GM10248 (cell line): ENCODE results near the gene CBX3.
A peak's percentile ranks its signal among the peaks of the same experiment; 100 is the strongest.

ENCODE experiments used
- CTCF ChIA-PET: fragments of 300-600 bp; sonication (Branson Sonifier 250); formaldehyde crosslinking; extraction: SDS; loops from one replicate; lab custom pipeline; 2021; ENCODE audit warnings: antibody characterized with exemption; lab: Yijun Ruan, JAX
- POLR2A ChIA-PET: fragments of 350-650 bp; sonication (Branson Sonifier 250); formaldehyde crosslinking; extraction: SDS; loops from one replicate; lab custom pipeline; 2020; ENCODE audit warnings: antibody characterized with exemption; lab: Yijun Ruan, JAX
- DNase-seq: peaks from one replicate; pipeline ENCODE4 v3.0.0; 2012; ENCODE audit errors: extremely low spot score
- CTCF ChIP-seq: IDR thresholded peaks from 2 replicates; pipeline ENCODE4 v1.5.1; 2012; ENCODE audit warnings: mild to moderate bottlenecking, low read depth; ENCODE audit errors: extremely low read depth, missing control alignments, control extremely low read depth

Gene CBX3

GRCh38 chr7:26200038-26200443 is 1.5 kb upstream of the CBX3 start:
- no peak for TF ChIP-seq CTCF
- DNase-seq, result peak; percentile 43
- CTCF ChIA-PET, result interaction anchor here (0.8 to 1.3 kb wide), 2 partner anchors 9 to 11 kb away, joined by 3 to 4 read pairs; no protein-coding TSS in a partner anchor
- POLR2A ChIA-PET, result interaction anchor here (0.6 to 2.5 kb wide), 9 partner anchors 8 to 1488 kb away, joined by 3 to 12 read pairs (median 3); partner anchors contain the start of gene NFE2L3

GRCh38 chr7:26200444-26201246 is 900 bp upstream of the CBX3 start, which contains the start of gene HNRNPA2B1:
HNRNPA2B1 (minus strand) TSS chr7:26200746; CDS start chr7:26200577, 169 bp downstream.
- CTCF ChIA-PET, result interaction anchor here (0.8 to 1.3 kb wide), 2 partner anchors 9 to 12 kb away, joined by 3 to 4 read pairs; no protein-coding TSS in a partner anchor
- DNase-seq, result peak; percentile 80
- POLR2A ChIA-PET, result interaction anchor here (0.6 to 2.5 kb wide), 11 partner anchors 9 to 1488 kb away, joined by 3 to 12 read pairs (median 3); partner anchors contain the start of gene NFE2L3
- no peak for TF ChIP-seq CTCF

GRCh38 chr7:26202019-26202990 is 760 bp downstream of the CBX3 start:
- ChIA-PET POLR2A (interaction anchor here (0.6 to 2.5 kb wide), 4 partner anchors 11 to 1078 kb away, joined by 4 to 9 read pairs (median 6); partner anchors contain the start of gene CYCS), CTCF (interaction anchor here (0.8 to 2.0 kb wide), 4 partner anchors 21 to 310 kb away, joined by 3 to 8 read pairs (median 3); no protein-coding TSS in a partner anchor)
- TF ChIP-seq CTCF, result no peak
- peak; percentile 49 for DNase-seq

- TF ChIP-seq CTCF, result no peak
- no peak for DNase-seq
- POLR2A ChIA-PET, result no interaction called here
- CTCF ChIA-PET, result interaction anchor here (0.8 to 2.0 kb wide), 2 partner anchors 92 to 310 kb away, joined by 3 to 8 read pairs; no protein-coding TSS in a partner anchor
These were observed 1.5 kb downstream of the CBX3 start for GRCh38 chr7:26203016-26203415.

- no peak for TF ChIP-seq CTCF
- no peak for DNase-seq
- POLR2A ChIA-PET, result no interaction called here
- CTCF ChIA-PET, result interaction anchor here (1.2 to 2.3 kb wide), 2 partner anchors 157 to 161 kb away, joined by 3 to 8 read pairs; no protein-coding TSS in a partner anchor
These were observed 6.5 kb downstream of the CBX3 start for GRCh38 chr7:26208040-26208439.
